Activated CD8-positive, alpha-beta memory T cell treated with anti-CD3 and anti-CD28 coated beads for 36 hours (primary cell): Measurements from ENCODE around the gene SPACDR. TPM values are rescaled to one million over a fixed set of nuclear protein-coding genes. Genes with fewer than 3 reads are reported as not detected.

Source experiments
- CTCF ChIA-PET: fragments of 350-600 bp; sonication (Branson Sonifier 250); formaldehyde crosslinking; loops from one replicate; lab custom pipeline; 2021; ENCODE audit warnings: antibody characterized with exemption; lab: Charles Lee
- POLR2A ChIA-PET: fragments of 350-600 bp; sonication (Branson Sonifier 250); formaldehyde crosslinking; loops from one replicate; lab custom pipeline; 2021; ENCODE audit warnings: antibody characterized with exemption; lab: Charles Lee
- total RNA-seq, 2 experiments: library from RNA; stranded (reverse); gene quantifications; one replicate each; pipeline ENCODE4 v1.2.3, GENCODE V29; 2021

The SPACDR gene
- total RNA-seq, 2 experiments from 2014 or later: 1.4 to 1.6 TPM

DNA sequence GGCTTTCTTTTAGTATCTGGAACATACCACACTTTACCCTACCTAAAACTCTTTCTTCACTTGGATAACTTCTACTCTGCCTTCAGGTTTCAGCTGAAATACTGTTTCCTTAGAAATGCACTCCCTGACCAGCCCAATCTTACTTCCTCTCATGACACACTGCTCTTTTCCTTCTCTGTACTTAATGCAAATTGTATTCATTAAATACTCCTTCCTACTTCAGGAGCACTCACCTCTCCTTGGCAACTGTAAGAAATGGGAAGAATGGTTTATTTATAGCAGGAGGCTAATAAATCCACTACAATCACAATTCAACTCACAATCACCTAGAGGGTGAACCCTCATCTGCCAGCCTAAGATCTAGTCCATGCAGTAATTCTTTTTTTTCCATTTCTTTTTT is 50.7 kb downstream of the SPACDR start:
- CTCF ChIA-PET: no interaction called here
- POLR2A ChIA-PET: no interaction called here

GRCh38 chr7:100411101-100411500 is 53.0 kb downstream of the SPACDR start:
- POLR2A ChIA-PET: interaction anchor here (0.7 kb wide), 1 partner anchor 200 kb away, joined by 4 read pairs; no protein-coding TSS in a partner anchor
- CTCF ChIA-PET: interaction anchor here (1.2 kb wide), 1 partner anchor 45 kb away, joined by 4 read pairs; no protein-coding TSS in a partner anchor

DNA sequence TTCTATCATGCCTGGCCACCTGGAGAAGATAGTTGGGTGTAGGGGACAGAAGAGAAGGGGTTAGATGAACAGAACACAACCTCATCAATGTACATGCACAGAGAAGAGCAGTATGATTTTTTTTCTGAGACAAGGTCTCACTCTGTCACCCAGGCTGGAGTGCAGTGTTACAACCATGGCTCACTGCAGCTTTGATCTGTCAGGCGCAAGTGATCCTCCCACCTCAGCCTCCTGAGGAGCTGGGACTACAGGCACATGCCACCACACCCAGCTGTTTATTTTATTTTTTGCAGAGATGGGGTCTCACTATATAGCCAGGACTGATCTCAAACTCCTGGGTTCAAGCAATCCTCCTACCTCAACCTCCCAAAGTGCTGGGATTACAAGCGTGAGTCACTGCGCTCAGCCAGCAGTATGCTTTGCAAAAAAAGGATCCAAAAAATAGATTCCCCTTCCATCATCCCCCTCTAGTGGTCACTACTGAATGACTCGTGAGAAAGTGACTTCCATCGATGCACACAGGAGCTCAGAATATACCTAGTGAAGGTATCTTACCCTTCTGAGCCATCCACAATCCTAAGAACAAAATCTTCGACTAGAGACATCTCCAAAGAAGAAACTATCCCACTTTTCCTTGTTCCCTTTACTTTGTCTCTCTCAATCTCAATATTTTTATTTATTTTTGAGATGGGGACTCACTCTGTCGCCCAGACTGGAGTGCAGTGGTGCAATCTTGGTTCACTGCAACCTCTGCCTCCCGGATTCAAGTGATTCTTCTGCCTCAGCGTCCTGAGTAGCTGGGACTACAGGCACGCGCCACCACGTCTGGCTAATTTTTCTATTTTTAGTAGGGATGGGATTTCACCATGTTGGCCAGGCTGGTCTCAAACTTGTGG is 56.5 kb downstream of the SPACDR start:
- POLR2A ChIA-PET: interaction anchor here (0.7 kb wide), 1 partner anchor 27 kb away, joined by 3 read pairs; no protein-coding TSS in a partner anchor
- CTCF ChIA-PET: interaction anchor here (0.5 to 2.5 kb wide), 25 partner anchors 9 to 277 kb away, joined by 3 to 11 read pairs (median 4); partner anchors contain the start of genes MEPCE and ZCWPW1

- ChIA-PET POLR2A (interaction anchor here (0.7 kb wide), 1 partner anchor 26 kb away, joined by 3 read pairs; no protein-coding TSS in a partner anchor), CTCF (interaction anchor here (1.0 to 2.5 kb wide), 16 partner anchors 9 to 276 kb away, joined by 3 to 11 read pairs (median 4); partner anchors contain the start of genes MEPCE and ZCWPW1)
These were observed 57.3 kb downstream of the SPACDR start for GRCh38 chr7:100406767-100407166.

Other genes starting within 250 kb of the SPACDR start
- gene PVRIG, start 244.3 kb downstream of the SPACDR start, total RNA-seq: 10 to 100 TPM; 22.4 to 23.6 TPM
- gene SPDYE3, start 156.6 kb downstream of the SPACDR start, total RNA-seq: not detected
- 10 to 100 TPM; 29.9 to 36.7 TPM for gene PILRB, start 106.1 kb downstream of the SPACDR start, total RNA-seq
- under 1 TPM; 0.30 to 0.48 TPM for gene PILRA, start 90.8 kb downstream of the SPACDR start, total RNA-seq
- gene ZCWPW1, start 35.6 kb downstream of the SPACDR start, total RNA-seq: 1 to 10 TPM; 2.3 TPM
- 10 to 100 TPM; 69.9 to 70.3 TPM for gene MEPCE, start 34.4 kb downstream of the SPACDR start, total RNA-seq
- gene PPP1R35, start 27.8 kb downstream of the SPACDR start, total RNA-seq: 10 to 100 TPM; 47.3 to 47.8 TPM
- 10 to 100 TPM; 90.9 to 95.0 TPM for gene TSC22D4, start 15.0 kb upstream of the SPACDR start, total RNA-seq
- under 1 TPM; 0.13 to 0.15 TPM for gene NYAP1, start 19.7 kb upstream of the SPACDR start, total RNA-seq
- 10 to 100 TPM; 64.1 to 64.8 TPM for gene AGFG2, start 74.9 kb upstream of the SPACDR start, total RNA-seq
- 1 to 10 TPM; 5.6 to 7.5 TPM for gene SAP25, start 109.6 kb upstream of the SPACDR start, total RNA-seq
- gene LRCH4, start 121.9 kb upstream of the SPACDR start, total RNA-seq: 10 to 100 TPM; 80.3 to 84.5 TPM
- under 1 TPM; 0.36 TPM for gene FBXO24, start 122.1 kb upstream of the SPACDR start, total RNA-seq
- 1 to 10 TPM; 6.3 to 8.1 TPM for gene PCOLCE, start 138.1 kb upstream of the SPACDR start, total RNA-seq
- 10 to 100 TPM; 15.4 to 16.7 TPM for gene MOSPD3, start 148.3 kb upstream of the SPACDR start, total RNA-seq
- gene TFR2, start 177.3 kb upstream of the SPACDR start, total RNA-seq: 10 to 100 TPM; 17.7 to 21.8 TPM
- not detected for gene ACTL6B, start 192.2 kb upstream of the SPACDR start, total RNA-seq
- 100 to 1,000 TPM; 235 to 241 TPM for gene GNB2, start 209.5 kb upstream of the SPACDR start, total RNA-seq
- gene GIGYF1, start 230.0 kb upstream of the SPACDR start, total RNA-seq: 10 to 100 TPM; 47.8 to 48.6 TPM
- 10 to 100 TPM; 82.3 to 85.9 TPM for gene POP7, start 241.9 kb upstream of the SPACDR start, total RNA-seq